ENCODE data around the gene INHA. TPM values are rescaled to one million over a fixed set of nuclear protein-coding genes. Genes with fewer than 3 reads are reported as not detected.

Gene INHA
- total and polyA plus RNA-seq, 3 donors from 2014 or later, result 265 to 371 (median 325) TPM

DNA sequence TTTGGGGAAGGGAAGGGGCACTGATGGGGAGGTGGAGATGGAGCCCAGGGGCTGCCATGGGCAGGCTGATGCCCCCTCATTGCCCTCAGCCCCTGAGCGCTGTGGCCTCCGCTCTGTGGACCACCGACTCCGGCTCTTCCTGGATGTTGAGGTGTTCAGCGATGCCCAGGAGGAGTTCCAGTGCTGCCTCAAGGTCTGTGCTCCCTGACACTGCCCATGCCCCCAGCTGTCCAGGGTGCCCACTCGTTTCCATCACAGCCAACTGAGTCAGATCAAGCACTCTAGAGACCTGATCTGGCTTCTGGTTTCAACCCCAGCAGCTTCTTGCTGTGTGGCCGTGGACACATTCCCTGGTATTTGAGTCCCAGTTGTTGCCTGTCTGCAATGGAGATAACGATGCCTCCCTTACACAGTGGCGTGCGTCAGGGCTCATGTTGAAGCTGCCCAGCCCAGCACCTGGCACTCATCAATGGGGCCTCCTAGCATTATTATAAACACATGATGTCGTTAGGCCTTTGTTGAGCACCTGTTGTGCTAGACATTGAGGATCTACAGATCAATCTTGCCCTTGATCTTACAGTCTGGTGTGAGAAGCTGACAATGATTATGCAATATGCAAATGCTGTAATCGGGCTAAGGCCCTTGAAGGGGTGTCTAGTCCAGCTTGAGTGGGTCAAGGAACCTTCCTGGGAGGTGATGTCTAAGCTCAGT lies 39.9 kb downstream of the INHA start:
- no peaks in the 10 kb centered on the region for H3K36me3 ChIP-seq (ENCODE audit: low read depth, missing control alignments)
- H3K27me3 ChIP-seq, result no peaks in the 10 kb centered on the region
- H3K4me3 ChIP-seq, result no peak overlapping the region
- no peaks in the 10 kb centered on the region for H3K9me3 ChIP-seq
- intact Hi-C loops (cut with DNase I; ENCODE audit: low total_unique reads), result no loop called here
- H3K27ac ChIP-seq, result peak overlapping the region; percentile 84 to 90
- no peak for TF ChIP-seq CTCF (IDR thresholded peaks at IDR 0.05)
- no peak for TF ChIP-seq POLR2A (IDR thresholded peaks at IDR 0.05)
- H3K4me1 ChIP-seq, result peaks cover 55% of the 10 kb centered on the region
- no peak for DNase-seq
- 72 to 80% methylated on average over 11 to 12 of the region's 12 CpGs for WGBS, 2 donors

GRCh38 chr2:219612577-219613286 lies 40.6 kb downstream of the INHA start:
- peak overlapping the region; percentile 84 to 90 for H3K27ac ChIP-seq
- DNase-seq, result no peak
- intact Hi-C loops (cut with DNase I; ENCODE audit: low total_unique reads), result no loop called here
- no peaks in the 10 kb centered on the region for H3K9me3 ChIP-seq
- H3K36me3 ChIP-seq (ENCODE audit: low read depth, missing control alignments), result no peaks in the 10 kb centered on the region
- no peaks in the 10 kb centered on the region for H3K27me3 ChIP-seq
- H3K4me1 ChIP-seq, result peaks cover 53% of the 10 kb centered on the region
- no peak for TF ChIP-seq POLR2A (IDR thresholded peaks at IDR 0.05)
- TF ChIP-seq CTCF (IDR thresholded peaks at IDR 0.05), result no peak
- 87 to 92% methylated on average over 11 to 15 of the region's 15 CpGs for WGBS, 2 donors
- no peak overlapping the region for H3K4me3 ChIP-seq

GRCh38 chr2:219613461-219614070 lies 41.5 kb downstream of the INHA start:
- WGBS, 2 donors, result 93 to 98% methylated on average over 9 of the region's 11 CpGs
- Histone ChIP-seq H3K36me3 (ENCODE audit: low read depth, missing control alignments) (no peaks in the 10 kb centered on the region), H3K27ac (no peak overlapping the region), H3K27me3 (no peaks in the 10 kb centered on the region), H3K4me3 (no peak overlapping the region), H3K9me3 (no peaks in the 10 kb centered on the region), H3K4me1 (peaks cover 50% of the 10 kb centered on the region)
- intact Hi-C loops (cut with DNase I; ENCODE audit: low total_unique reads), result no loop called here
- DNase-seq, result no peak
- no peak for TF ChIP-seq CTCF (IDR thresholded peaks at IDR 0.05)
- TF ChIP-seq POLR2A (IDR thresholded peaks at IDR 0.05), result no peak

DNA sequence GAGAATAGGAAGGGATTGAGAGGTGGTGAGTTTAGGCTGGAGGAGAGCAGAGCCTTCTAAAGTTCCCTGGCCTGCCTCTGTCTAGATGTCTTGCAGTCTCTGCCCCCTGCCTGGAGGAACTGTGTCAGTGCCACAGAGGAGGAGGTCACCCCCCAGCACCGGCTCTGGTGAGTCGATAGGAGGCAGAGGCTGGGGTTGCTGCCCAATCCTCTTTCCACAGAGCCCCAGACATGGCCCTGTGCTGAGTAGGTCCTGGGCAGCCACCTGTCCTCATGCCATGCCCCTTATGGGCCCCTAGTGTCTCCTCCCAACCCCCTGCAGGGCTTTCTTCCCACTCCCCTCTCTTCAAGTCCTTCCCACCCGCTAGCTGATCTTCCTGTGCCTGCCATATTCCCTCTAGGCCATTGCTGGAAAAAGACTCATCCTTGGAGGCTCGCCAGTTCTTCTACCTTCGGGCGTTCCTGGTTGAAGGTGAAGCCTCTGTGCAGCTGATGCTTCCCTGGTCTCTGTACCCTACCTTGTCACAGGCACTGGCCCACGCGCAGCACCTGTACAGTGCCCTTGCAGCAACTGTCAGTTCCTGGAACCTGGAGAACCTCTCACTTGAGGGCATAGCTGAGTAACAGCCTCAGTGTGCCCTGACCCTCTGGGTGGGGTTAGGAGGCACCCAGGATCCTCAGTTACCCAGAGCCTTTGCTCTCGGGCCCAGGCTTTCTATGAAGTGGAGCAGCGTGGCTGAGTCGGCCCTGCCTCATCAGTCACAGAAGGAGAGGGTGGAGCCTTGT lies 42.2 kb downstream of the INHA start:
- H3K27me3 ChIP-seq, result no peaks in the 10 kb centered on the region
- H3K4me1 ChIP-seq, result peaks cover 46% of the 10 kb centered on the region
- H3K4me3 ChIP-seq, result no peak overlapping the region
- TF ChIP-seq CTCF (IDR thresholded peaks at IDR 0.05) (no peak), POLR2A (IDR thresholded peaks at IDR 0.05) (no peak)
- DNase-seq, result no peak
- intact Hi-C loops (cut with DNase I; ENCODE audit: low total_unique reads), result no loop called here
- H3K36me3 ChIP-seq (ENCODE audit: low read depth, missing control alignments), result no peaks in the 10 kb centered on the region
- 89 to 95% methylated on average over 8 to 11 of the region's 11 CpGs for WGBS, 2 donors
- no peaks in the 10 kb centered on the region for H3K9me3 ChIP-seq
- H3K27ac ChIP-seq, result no peak overlapping the region
